ENCODE measurements around the gene PRELP.

The PRELP gene

GRCh38 chr1:203477748-203478147, 2.1 kb downstream of the PRELP start:
- TF ChIP-seq CTCF (conservative IDR thresholded peaks at IDR 0.05; ENCODE audit: low read length) = no peak

GRCh38 chr1:203478231-203478630, 2.6 kb downstream of the PRELP start:
- no peak for DNase-seq (ENCODE audit: low read depth)
- no peak overlapping the region for H3K4me3 ChIP-seq (ENCODE audit: low read length)
- no peak for TF ChIP-seq CTCF (conservative IDR thresholded peaks at IDR 0.05; ENCODE audit: low read length)

More at GRCh38 chr1:203477748-203478147, 2.1 kb downstream of the PRELP start:
- no peak overlapping the region for H3K4me3 ChIP-seq (ENCODE audit: low read length)
- no peak for DNase-seq (ENCODE audit: low read depth)

GRCh38 chr1:203478986-203479385, 3.4 kb downstream of the PRELP start:
- DNase-seq (ENCODE audit: low read depth) = no peak
- no peak overlapping the region for H3K4me3 ChIP-seq (ENCODE audit: low read length)
- TF ChIP-seq CTCF (conservative IDR thresholded peaks at IDR 0.05; ENCODE audit: low read length) = no peak

GRCh38 chr1:203479646-203480045, 4.0 kb downstream of the PRELP start:
- TF ChIP-seq CTCF (conservative IDR thresholded peaks at IDR 0.05; ENCODE audit: low read length) = no peak
- H3K4me3 ChIP-seq (ENCODE audit: low read length) = no peak overlapping the region
- no peak for DNase-seq (ENCODE audit: low read depth)

- DNase-seq (ENCODE audit: low read depth) = peak; percentile 87
- H3K4me3 ChIP-seq (ENCODE audit: low read length) = peak overlapping the region; percentile 13
- TF ChIP-seq CTCF (conservative IDR thresholded peaks at IDR 0.05; ENCODE audit: low read length) = peak; percentile 55
These were observed 4.5 kb downstream of the PRELP start for GRCh38 chr1:203480084-203480483.

- peak overlapping the region; percentile 13 for H3K4me3 ChIP-seq (ENCODE audit: low read length)
- TF ChIP-seq CTCF (conservative IDR thresholded peaks at IDR 0.05; ENCODE audit: low read length) = no peak
- peak; percentile 97 for DNase-seq (ENCODE audit: low read depth)
These were observed 5.0 kb downstream of the PRELP start for GRCh38 chr1:203480525-203481084.

GRCh38 chr1:203481196-203481595, 5.6 kb downstream of the PRELP start:
- H3K4me3 ChIP-seq (ENCODE audit: low read length) = no peak overlapping the region
- no peak for TF ChIP-seq CTCF (conservative IDR thresholded peaks at IDR 0.05; ENCODE audit: low read length)
- peak; percentile 50 for DNase-seq (ENCODE audit: low read depth)
